ENCODE results near the gene COPS3. TPM values are rescaled to one million over a fixed set of nuclear protein-coding genes. Genes with fewer than 3 reads are reported as not detected.

COPS3 gene
- total and polyA plus RNA-seq, 9 of the 15 experiments (the other 6 are each of a cell fraction or from before 2014, with no cell fraction given) = 92.4 to 295 (median 167) TPM

GRCh38 chr17:17204635-17205231 is 76.3 kb downstream of the COPS3 start (continued):
- TF ChIP-seq, protein P1, sequence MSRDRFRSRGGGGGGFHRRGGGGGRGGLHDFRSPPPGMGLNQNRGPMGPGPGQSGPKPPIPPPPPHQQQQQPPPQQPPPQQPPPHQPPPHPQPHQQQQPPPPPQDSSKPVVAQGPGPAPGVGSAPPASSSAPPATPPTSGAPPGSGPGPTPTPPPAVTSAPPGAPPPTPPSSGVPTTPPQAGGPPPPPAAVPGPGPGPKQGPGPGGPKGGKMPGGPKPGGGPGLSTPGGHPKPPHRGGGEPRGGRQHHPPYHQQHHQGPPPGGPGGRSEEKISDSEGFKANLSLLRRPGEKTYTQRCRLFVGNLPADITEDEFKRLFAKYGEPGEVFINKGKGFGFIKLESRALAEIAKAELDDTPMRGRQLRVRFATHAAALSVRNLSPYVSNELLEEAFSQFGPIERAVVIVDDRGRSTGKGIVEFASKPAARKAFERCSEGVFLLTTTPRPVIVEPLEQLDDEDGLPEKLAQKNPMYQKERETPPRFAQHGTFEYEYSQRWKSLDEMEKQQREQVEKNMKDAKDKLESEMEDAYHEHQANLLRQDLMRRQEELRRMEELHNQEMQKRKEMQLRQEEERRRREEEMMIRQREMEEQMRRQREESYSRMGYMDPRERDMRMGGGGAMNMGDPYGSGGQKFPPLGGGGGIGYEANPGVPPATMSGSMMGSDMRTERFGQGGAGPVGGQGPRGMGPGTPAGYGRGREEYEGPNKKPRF (IDR thresholded peaks at IDR 0.05; ENCODE audit: low read depth, low read length) = no peak
- TF ChIP-seq, protein P2, sequence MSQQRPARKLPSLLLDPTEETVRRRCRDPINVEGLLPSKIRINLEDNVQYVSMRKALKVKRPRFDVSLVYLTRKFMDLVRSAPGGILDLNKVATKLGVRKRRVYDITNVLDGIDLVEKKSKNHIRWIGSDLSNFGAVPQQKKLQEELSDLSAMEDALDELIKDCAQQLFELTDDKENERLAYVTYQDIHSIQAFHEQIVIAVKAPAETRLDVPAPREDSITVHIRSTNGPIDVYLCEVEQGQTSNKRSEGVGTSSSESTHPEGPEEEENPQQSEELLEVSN (IDR thresholded peaks at IDR 0.05; ENCODE audit: borderline replicate concordance in 1 of 2, extremely low read depth in 1 of 2, insufficient read depth in 1 of 2, insufficient read length in 1 of 2, low read depth in 1 of 2, low read length in 1 of 2, poor library complexity in 1 of 2, severe bottlenecking in 1 of 2) = peak in 1 of 2 experiments; percentile 20
- TF ChIP-seq TCF3 (CRISPR knock-in tag; IDR thresholded peaks at IDR 0.05) = no peak
- peak; percentile 27; the same call in 1 of the 2 replicates for TF ChIP-seq EP400 (IDR thresholded peaks at IDR 0.05)
- TF ChIP-seq MAX (CRISPR knock-in tag; IDR thresholded peaks at IDR 0.05) = peak; percentile 49
- peak; percentile 25; the same call in 1 of the 2 replicates for TF ChIP-seq NKRF (IDR thresholded peaks at IDR 0.05; ENCODE audit: borderline replicate concordance)
- TF ChIP-seq LEF1 (IDR thresholded peaks at IDR 0.05) = no peak
- TF ChIP-seq, protein P3, sequence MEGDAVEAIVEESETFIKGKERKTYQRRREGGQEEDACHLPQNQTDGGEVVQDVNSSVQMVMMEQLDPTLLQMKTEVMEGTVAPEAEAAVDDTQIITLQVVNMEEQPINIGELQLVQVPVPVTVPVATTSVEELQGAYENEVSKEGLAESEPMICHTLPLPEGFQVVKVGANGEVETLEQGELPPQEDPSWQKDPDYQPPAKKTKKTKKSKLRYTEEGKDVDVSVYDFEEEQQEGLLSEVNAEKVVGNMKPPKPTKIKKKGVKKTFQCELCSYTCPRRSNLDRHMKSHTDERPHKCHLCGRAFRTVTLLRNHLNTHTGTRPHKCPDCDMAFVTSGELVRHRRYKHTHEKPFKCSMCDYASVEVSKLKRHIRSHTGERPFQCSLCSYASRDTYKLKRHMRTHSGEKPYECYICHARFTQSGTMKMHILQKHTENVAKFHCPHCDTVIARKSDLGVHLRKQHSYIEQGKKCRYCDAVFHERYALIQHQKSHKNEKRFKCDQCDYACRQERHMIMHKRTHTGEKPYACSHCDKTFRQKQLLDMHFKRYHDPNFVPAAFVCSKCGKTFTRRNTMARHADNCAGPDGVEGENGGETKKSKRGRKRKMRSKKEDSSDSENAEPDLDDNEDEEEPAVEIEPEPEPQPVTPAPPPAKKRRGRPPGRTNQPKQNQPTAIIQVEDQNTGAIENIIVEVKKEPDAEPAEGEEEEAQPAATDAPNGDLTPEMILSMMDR (IDR thresholded peaks at IDR 0.05 in 2 of 3, conservative IDR thresholded peaks at IDR 0.05 in 1 of 3; ENCODE audit: insufficient read depth in 2 of 3, low read depth in 1 of 3, low read length in 3 of 3) = no peak
- TF ChIP-seq, protein P4, sequence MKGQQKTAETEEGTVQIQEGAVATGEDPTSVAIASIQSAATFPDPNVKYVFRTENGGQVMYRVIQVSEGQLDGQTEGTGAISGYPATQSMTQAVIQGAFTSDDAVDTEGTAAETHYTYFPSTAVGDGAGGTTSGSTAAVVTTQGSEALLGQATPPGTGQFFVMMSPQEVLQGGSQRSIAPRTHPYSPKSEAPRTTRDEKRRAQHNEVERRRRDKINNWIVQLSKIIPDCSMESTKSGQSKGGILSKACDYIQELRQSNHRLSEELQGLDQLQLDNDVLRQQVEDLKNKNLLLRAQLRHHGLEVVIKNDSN (CRISPR knock-in tag; IDR thresholded peaks at IDR 0.05) = peak; percentile 62
- TF ChIP-seq MNT (conservative IDR thresholded peaks at IDR 0.05) = peak; percentile 40 to 51
- peak; percentile 43; the same call in 1 of the 2 replicates for TF ChIP-seq MYC (IDR thresholded peaks at IDR 0.05; ENCODE audit: low read depth, low read length)
- no peak for TF ChIP-seq MYC (CRISPR knock-in tag; IDR thresholded peaks at IDR 0.05; ENCODE audit: borderline replicate concordance, low read depth)
- TF ChIP-seq CHD1 (IDR thresholded peaks at IDR 0.05; ENCODE audit: low read length) = peak; percentile 43

Measured in K562 (cell line).